DND-41 (cell line): ENCODE data around the gene PFDN2.

ENCODE experiments used
- ATAC-seq: fragments of 200-7000 bp; cut with Tn5 transposase; 3 replicates; pipeline ENCODE4 v1.9.1; 2021; ENCODE audit warnings: low read depth; ENCODE audit not compliant: insufficient read depth
- DNase-seq: peaks from one replicate; pipeline ENCODE4 v3.0.0-alpha.2; 2020
- H2AFZ ChIP-seq: 2 replicates; pipeline ENCODE4 v1.6.0; 2012; ENCODE audit warnings: low read depth, low read length
- H3K27ac ChIP-seq: 2 replicates; pipeline ENCODE4 v1.5.1; 2012; ENCODE audit warnings: low read length, inconsistent platforms
- H3K27me3 ChIP-seq: fragments of 200-600 bp; sonication (generic); 2 replicates; pipeline ENCODE4 v1.6.0; 2012; ENCODE audit warnings: low read length, mild to moderate bottlenecking, inconsistent platforms; ENCODE audit not compliant: insufficient read depth, poor library complexity
- H3K36me3 ChIP-seq: 2 replicates; pipeline ENCODE4 v1.5.1; 2012; ENCODE audit warnings: low read length, inconsistent platforms; ENCODE audit not compliant: insufficient read depth
- H3K4me1 ChIP-seq: 2 replicates; pipeline ENCODE4 v1.5.1; 2012; ENCODE audit warnings: mild to moderate bottlenecking, low read length; ENCODE audit not compliant: insufficient read depth
- H3K4me2 ChIP-seq: 2 replicates; pipeline ENCODE4 v1.6.0; 2012; ENCODE audit warnings: mild to moderate bottlenecking, moderate library complexity, low read length, inconsistent platforms; ENCODE audit not compliant: insufficient read depth
- H3K4me3 ChIP-seq, 2 experiments: fragments of 200-600 bp in 1 of 2; shearing (Covaris generic) in 1 of 2; 2 replicates each; pipeline ENCODE4 v1.5.1; 2012 to 2016; ENCODE audit warnings: inconsistent platforms in 2 of 2, low read length in 2 of 2, mild to moderate bottlenecking in 2 of 2, low read depth in 1 of 2, moderate library complexity in 1 of 2
- H3K79me2 ChIP-seq: 2 replicates; pipeline ENCODE4 v1.6.0; 2012; ENCODE audit warnings: low read length, inconsistent platforms; ENCODE audit not compliant: insufficient read depth
- H3K9ac ChIP-seq: 2 replicates; pipeline ENCODE4 v1.6.0; 2012; ENCODE audit warnings: low read depth, mild to moderate bottlenecking, inconsistent platforms, low read length, moderate library complexity
- H3K9me3 ChIP-seq: 2 replicates; pipeline ENCODE4 v1.5.1; 2012; ENCODE audit warnings: low read length, moderate library complexity, mild to moderate bottlenecking, inconsistent platforms; ENCODE audit not compliant: insufficient read depth, severe bottlenecking
- H4K20me1 ChIP-seq: 2 replicates; pipeline ENCODE4 v1.6.0; 2012; ENCODE audit warnings: low read length; ENCODE audit not compliant: insufficient read depth
- CTCF ChIP-seq: IDR thresholded peaks from 2 replicates; pipeline ENCODE4 v1.5.1; 2012; ENCODE audit warnings: borderline replicate concordance, low read length, moderate library complexity, mild to moderate bottlenecking; ENCODE audit not compliant: poor library complexity, severe bottlenecking; ENCODE audit errors: extremely low read depth
- EZH2 ChIP-seq: IDR thresholded peaks from 3 replicates; pipeline ENCODE4 v1.6.1; 2012; ENCODE audit warnings: borderline replicate concordance, low read depth, mild to moderate bottlenecking, moderate library complexity, low read length, inconsistent platforms; ENCODE audit not compliant: severe bottlenecking

The PFDN2 gene

GRCh38 chr1:161076410-161076809 is 41.4 kb downstream of the PFDN2 start:
- H3K27me3 ChIP-seq, result no peaks in the 10 kb centered on the region
- no peaks in the 10 kb centered on the region for H3K79me2 ChIP-seq
- H3K4me3 ChIP-seq, result no peak overlapping the region
- H3K27ac ChIP-seq, result no peak overlapping the region
- DNase-seq (no peak), ATAC-seq (no peak)
- TF ChIP-seq CTCF (no peak), EZH2 (no peak)
- no peaks in the 10 kb centered on the region for H3K36me3 ChIP-seq
- H3K4me1 ChIP-seq, result no peaks in the 10 kb centered on the region
- H4K20me1 ChIP-seq, result no peaks in the 10 kb centered on the region
- no peaks in the 10 kb centered on the region for H3K9me3 ChIP-seq
- H2AFZ ChIP-seq, result no peak overlapping the region
- no peak overlapping the region for H3K4me2 ChIP-seq
- H3K9ac ChIP-seq, result no peak overlapping the region

- no peak overlapping the region for H2AFZ ChIP-seq
- no peak overlapping the region for H3K4me3 ChIP-seq
- H3K4me1 ChIP-seq, result peaks cover 8% of the 10 kb centered on the region
- H3K79me2 ChIP-seq, result no peaks in the 10 kb centered on the region
- H3K36me3 ChIP-seq, result no peaks in the 10 kb centered on the region
- H3K9ac ChIP-seq, result no peak overlapping the region
- DNase-seq (no peak), ATAC-seq (no peak)
- H3K9me3 ChIP-seq, result no peaks in the 10 kb centered on the region
- no peak overlapping the region for H3K27ac ChIP-seq
- no peak for TF ChIP-seq CTCF
- TF ChIP-seq EZH2, result no peak
- no peaks in the 10 kb centered on the region for H4K20me1 ChIP-seq
- no peaks in the 10 kb centered on the region for H3K27me3 ChIP-seq
- no peak overlapping the region for H3K4me2 ChIP-seq
These were observed 43.0 kb downstream of the PFDN2 start for GRCh38 chr1:161074676-161075368.

DNA sequence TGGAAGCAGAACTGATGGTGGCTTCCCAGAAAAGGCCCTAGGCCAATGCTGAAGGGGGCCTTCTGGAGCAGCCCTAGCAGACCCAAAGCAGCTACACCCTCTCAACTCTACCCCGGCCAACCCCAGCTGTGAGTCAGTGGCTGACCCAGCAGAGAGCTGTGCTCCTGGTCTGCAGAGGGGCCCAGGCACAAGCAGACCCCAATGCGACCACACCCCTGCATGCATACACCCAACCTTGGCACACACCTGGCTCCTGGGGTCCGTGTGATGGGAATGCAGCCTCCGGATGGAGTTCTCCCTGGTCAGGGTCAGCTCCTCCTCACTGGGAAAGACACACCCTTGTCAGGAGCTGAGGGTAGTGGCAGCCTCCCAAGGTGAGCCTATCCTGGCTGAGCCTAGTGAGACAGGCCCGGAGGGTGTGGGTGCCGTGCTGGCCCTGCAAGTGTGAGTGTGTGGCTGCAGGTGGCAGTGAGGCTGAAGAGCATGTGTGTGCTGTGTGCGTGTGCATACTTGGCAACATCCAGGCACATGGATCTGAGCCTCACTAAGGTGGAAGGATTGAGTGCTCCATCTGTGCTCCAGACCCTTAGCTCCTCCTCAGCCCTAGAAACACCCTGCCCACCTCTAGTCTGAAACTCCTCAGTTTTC is 44.2 kb downstream of the PFDN2 start:
- H3K4me1 ChIP-seq, result peaks cover 16% of the 10 kb centered on the region
- no peak overlapping the region for H2AFZ ChIP-seq
- H3K4me3 ChIP-seq, result no peak overlapping the region
- H3K27ac ChIP-seq, result no peak overlapping the region
- no peaks in the 10 kb centered on the region; the same call in 1 of the 2 replicates for H3K36me3 ChIP-seq
- TF ChIP-seq CTCF, result peak; percentile 6
- no peak for TF ChIP-seq EZH2
- no peak for DNase-seq
- H3K9me3 ChIP-seq, result no peaks in the 10 kb centered on the region
- no peak overlapping the region for H3K9ac ChIP-seq
- no peaks in the 10 kb centered on the region for H3K27me3 ChIP-seq
- peaks cover 11% of the 10 kb centered on the region for H3K79me2 ChIP-seq
- no peaks in the 10 kb centered on the region for H4K20me1 ChIP-seq
- H3K4me2 ChIP-seq, result no peak overlapping the region
- no peak for ATAC-seq
